ENCODE measurements around the gene LYZL4.

LYZL4 gene

GRCh38 chr3:42353631-42354030 is 56.8 kb downstream of the LYZL4 start:
- no peak for DNase-seq
- Histone ChIP-seq H3K27me3 (replicated peaks) (no peaks in the 10 kb centered on the region), H3K36me3 (replicated peaks) (no peaks in the 10 kb centered on the region), H3K4me3 (ENCODE audit: low read depth, low read length) (no peak overlapping the region), H3K27ac (no peak overlapping the region)
- TF ChIP-seq CTCF (IDR thresholded peaks at IDR 0.05; ENCODE audit: low read depth, low read length, missing control alignments): no peak
- in situ Hi-C loops (cut with HindIII; ENCODE audit: low pct_ligation_motif_present, low sequenced_read_pairs): no loop called here

- TF ChIP-seq CTCF (IDR thresholded peaks at IDR 0.05; ENCODE audit: low read depth, low read length, missing control alignments): no peak
- Histone ChIP-seq H3K27me3 (replicated peaks) (no peaks in the 10 kb centered on the region), H3K4me3 (ENCODE audit: low read depth, low read length) (no peak overlapping the region), H3K27ac (no peak overlapping the region), H3K36me3 (replicated peaks) (no peaks in the 10 kb centered on the region)
- in situ Hi-C loops (cut with HindIII; ENCODE audit: low pct_ligation_motif_present, low sequenced_read_pairs): no loop called here
- DNase-seq: peak; percentile 11
Measured at GRCh38 chr3:42351207-42351606, 59.2 kb downstream of the LYZL4 start.

GRCh38 chr3:42349765-42350594 is 60.4 kb downstream of the LYZL4 start:
- Histone ChIP-seq H3K27me3 (replicated peaks) (peaks cover 1% of the 10 kb centered on the region), H3K4me3 (ENCODE audit: low read depth, low read length) (no peak overlapping the region), H3K36me3 (replicated peaks) (no peaks in the 10 kb centered on the region), H3K27ac (no peak overlapping the region)
- in situ Hi-C loops (cut with HindIII; ENCODE audit: low pct_ligation_motif_present, low sequenced_read_pairs): no loop called here
- no peak for TF ChIP-seq CTCF (IDR thresholded peaks at IDR 0.05; ENCODE audit: low read depth, low read length, missing control alignments)
- no peak for DNase-seq

GRCh38 chr3:42347928-42348327 is 62.5 kb downstream of the LYZL4 start:
- H3K36me3 ChIP-seq (replicated peaks): no peaks in the 10 kb centered on the region
- no peak overlapping the region for H3K4me3 ChIP-seq (ENCODE audit: low read depth, low read length)
- no peak for TF ChIP-seq CTCF (IDR thresholded peaks at IDR 0.05; ENCODE audit: low read depth, low read length, missing control alignments)
- in situ Hi-C loops (cut with HindIII; ENCODE audit: low pct_ligation_motif_present, low sequenced_read_pairs): no loop called here
- DNase-seq: no peak
- peaks cover 2% of the 10 kb centered on the region for H3K27me3 ChIP-seq (replicated peaks)
- no peak overlapping the region for H3K27ac ChIP-seq

All from brain microvascular endothelial cell (primary cell).